ENCODE measurements around the gene CDC20. TPM values are rescaled to one million over a fixed set of nuclear protein-coding genes. Genes with fewer than 3 reads are reported as not detected.
"Not testable (repeated sequence)": the region's sequence is repeated elsewhere in the genome, so short reads cannot be mapped to it uniquely, and the experiment has no call there.

Gene CDC20
- total RNA-seq, 1 experiment from 2014 or later, result 123 TPM

GRCh38 chr1:43398227-43398626 is 39.4 kb downstream of the CDC20 start:
- no peaks in the 10 kb centered on the region for H3K4me1 Mint-ChIP-seq (ENCODE audit: low read depth, unreplicated experiment)
- no peaks in the 10 kb centered on the region for H3K27me3 Mint-ChIP-seq (ENCODE audit: insufficient read depth, unreplicated experiment)
- no TSS peak for BruUV-seq (replicated peaks)
- Histone ChIP-seq H3K4me1 (no peaks in the 10 kb centered on the region), H3K9me3 (no peaks in the 10 kb centered on the region), H3K36me3 (ENCODE audit: control insufficient read depth, insufficient read depth, low read length) (no peaks in the 10 kb centered on the region; the same call in 1 of the 2 replicates), H3K4me3 (ENCODE audit: low read depth, low read length) (no peak overlapping the region), H3K27me3 (replicated peaks; ENCODE audit: control insufficient read depth, insufficient read depth, low read length) (no peaks in the 10 kb centered on the region)
- H3K27ac Mint-ChIP-seq (ENCODE audit: unreplicated experiment), result no peak overlapping the region
- H3K36me3 Mint-ChIP-seq (ENCODE audit: insufficient read depth, unreplicated experiment), result no peaks in the 10 kb centered on the region
- H3K9me3 Mint-ChIP-seq (ENCODE audit: unreplicated experiment), result no peaks in the 10 kb centered on the region
- no peak overlapping the region for H3K4me3 Mint-ChIP-seq (ENCODE audit: unreplicated experiment)
- no peak for DNase-seq
- ChIA-PET POLR2A (no interaction called here), CTCF (no interaction called here)
- intact Hi-C loops (cut with micrococcal nuclease; ENCODE audit: unreplicated experiment), result no loop called here
- no peak for TF ChIP-seq CTCF (IDR thresholded peaks at IDR 0.05; ENCODE audit: insufficient read depth in 1 of 2, low read depth in 1 of 2, low read length in 1 of 2, severe bottlenecking in 1 of 2, unreplicated experiment in 1 of 2)

GRCh38 chr1:43400441-43400840 is 41.7 kb downstream of the CDC20 start:
- H3K9me3 Mint-ChIP-seq (ENCODE audit: unreplicated experiment); H3K27me3 Mint-ChIP-seq (ENCODE audit: insufficient read depth, unreplicated experiment); H3K36me3 Mint-ChIP-seq (ENCODE audit: insufficient read depth, unreplicated experiment); H3K4me3 ChIP-seq (ENCODE audit: low read depth, low read length); H3K27me3 ChIP-seq (replicated peaks; ENCODE audit: control insufficient read depth, insufficient read depth, low read length); DNase-seq; H3K4me1 ChIP-seq; BruUV-seq (replicated peaks); H3K27ac Mint-ChIP-seq (ENCODE audit: unreplicated experiment); H3K4me1 Mint-ChIP-seq (ENCODE audit: low read depth, unreplicated experiment); H3K36me3 ChIP-seq (ENCODE audit: control insufficient read depth, insufficient read depth, low read length); H3K4me3 Mint-ChIP-seq (ENCODE audit: unreplicated experiment); CTCF ChIA-PET; H3K9me3 ChIP-seq; POLR2A ChIA-PET; intact Hi-C loops (cut with micrococcal nuclease; ENCODE audit: unreplicated experiment): not testable (repeated sequence)

- CTCF ChIA-PET, result no interaction called here
- Histone ChIP-seq H3K36me3 (ENCODE audit: control insufficient read depth, insufficient read depth, low read length) (no peaks in the 10 kb centered on the region), H3K4me3 (ENCODE audit: low read depth, low read length) (no peak overlapping the region), H3K4me1 (no peaks in the 10 kb centered on the region), H3K27me3 (replicated peaks; ENCODE audit: control insufficient read depth, insufficient read depth, low read length) (no peaks in the 10 kb centered on the region), H3K9me3 (no peaks in the 10 kb centered on the region)
- Mint-ChIP-seq H3K27me3 (ENCODE audit: insufficient read depth, unreplicated experiment) (no peaks in the 10 kb centered on the region), H3K9me3 (ENCODE audit: unreplicated experiment) (no peaks in the 10 kb centered on the region), H3K4me1 (ENCODE audit: low read depth, unreplicated experiment) (no peaks in the 10 kb centered on the region), H3K36me3 (ENCODE audit: insufficient read depth, unreplicated experiment) (peaks cover 11% of the 10 kb centered on the region), H3K4me3 (ENCODE audit: unreplicated experiment) (no peak overlapping the region), H3K27ac (ENCODE audit: unreplicated experiment) (no peak overlapping the region)
- BruUV-seq (replicated peaks), result no TSS peak
- no peak for DNase-seq
- intact Hi-C loops (cut with micrococcal nuclease; ENCODE audit: unreplicated experiment), result no loop called here
- TF ChIP-seq CTCF (IDR thresholded peaks at IDR 0.05; ENCODE audit: insufficient read depth in 1 of 2, low read depth in 1 of 2, low read length in 1 of 2, severe bottlenecking in 1 of 2, unreplicated experiment in 1 of 2), result no peak
- POLR2A ChIA-PET, result no interaction called here
Measured at GRCh38 chr1:43402089-43402865, 43.5 kb downstream of the CDC20 start.

Data from Caco-2 (cell line).